Liver (tissue), 9 donors: ENCODE data around the gene PLA2G6. TPM values are rescaled to one million over a fixed set of nuclear protein-coding genes. Genes with fewer than 3 reads are reported as not detected.

Experiments used
- DNase-seq: peaks from one replicate; pipeline ENCODE4 v3.0.0-alpha.2; 2017; ENCODE audit warnings: low spot score
- H3K27ac ChIP-seq, 2 donors: one replicate each; pipeline ENCODE4 v1.7.0; 2013; ENCODE audit warnings: inconsistent platforms in 2 of 2, low read length in 2 of 2, control low read depth in 1 of 2, low read depth in 1 of 2, mild to moderate bottlenecking in 1 of 2
- H3K27me3 ChIP-seq, 4 donors: one replicate each; pipeline versions ENCODE4 v1.6.1 to v1.7.0; 2013; ENCODE audit warnings: low read length in 3 of 4, inconsistent platforms in 1 of 4, mild to moderate bottlenecking in 1 of 4, moderate library complexity in 1 of 4; ENCODE audit not compliant: control insufficient read depth in 4 of 4, insufficient read depth in 4 of 4
- H3K36me3 ChIP-seq, 4 donors: one replicate each; pipeline versions ENCODE4 v1.6.1 to v1.7.0; 2013; ENCODE audit warnings: low read length in 3 of 4, mild to moderate bottlenecking in 3 of 4, low read depth in 1 of 4, moderate library complexity in 1 of 4; ENCODE audit not compliant: control insufficient read depth in 4 of 4, insufficient read depth in 3 of 4
- H3K4me1 ChIP-seq, 4 donors: one replicate each; pipeline versions ENCODE4 v1.6.1 to v1.7.0; 2013; ENCODE audit warnings: low read length in 3 of 4, mild to moderate bottlenecking in 3 of 4, moderate library complexity in 1 of 4; ENCODE audit not compliant: control insufficient read depth in 4 of 4, insufficient read depth in 4 of 4
- H3K4me3 ChIP-seq, 3 donors: one replicate each; pipeline versions ENCODE4 v1.6.1 to v1.7.0; 2013; ENCODE audit warnings: low read length in 3 of 3, control low read depth in 1 of 3, low read depth in 1 of 3, mild to moderate bottlenecking in 1 of 3
- H3K9ac ChIP-seq, 2 donors: one replicate each; pipeline ENCODE4 v1.7.0; 2013; ENCODE audit warnings: low read length in 2 of 2, mild to moderate bottlenecking in 2 of 2, moderate library complexity in 2 of 2, control low read depth in 1 of 2, low read depth in 1 of 2
- H3K9me3 ChIP-seq, 4 donors: one replicate each; pipeline versions ENCODE4 v1.6.1 to v1.7.0; 2013; ENCODE audit warnings: low read length in 3 of 4; ENCODE audit not compliant: control insufficient read depth in 4 of 4
- ATF3 ChIP-seq: IDR thresholded peaks from 2 replicates; pipeline ENCODE4 v1.6.1; 2016; ENCODE audit warnings: antibody characterized with exemption
- EGR1 ChIP-seq, 2 donors: IDR thresholded peaks; 2 replicates each; pipeline ENCODE4 v1.6.1; 2016 to 2018; ENCODE audit warnings: antibody characterized with exemption in 2 of 2, low read depth in 2 of 2
- FOXA1 ChIP-seq: IDR thresholded peaks from 2 replicates; pipeline ENCODE4 v1.6.1; 2016; ENCODE audit warnings: antibody characterized with exemption
- FOXA2 ChIP-seq: IDR thresholded peaks from 2 replicates; pipeline ENCODE4 v1.6.1; 2016; ENCODE audit warnings: antibody characterized with exemption
- GABPA ChIP-seq, 2 donors: IDR thresholded peaks in 1 of 2; conservative IDR thresholded peaks in 1 of 2; 2 replicates each; pipeline ENCODE4 v1.6.1; 2016; ENCODE audit warnings: antibody characterized with exemption in 2 of 2, mild to moderate bottlenecking in 1 of 2, moderate library complexity in 1 of 2
- HNF4A ChIP-seq, 2 donors: conservative IDR thresholded peaks; 2 replicates each; pipeline ENCODE4 v1.6.1; 2016; ENCODE audit warnings: antibody characterized with exemption in 2 of 2, mild to moderate bottlenecking in 2 of 2
- HNF4G ChIP-seq: IDR thresholded peaks from 2 replicates; pipeline ENCODE4 v1.6.1; 2016; ENCODE audit warnings: antibody characterized with exemption
- JUND ChIP-seq, 2 donors: IDR thresholded peaks; 2 replicates each; pipeline ENCODE4 v1.6.1; 2016; ENCODE audit warnings: antibody characterized with exemption in 2 of 2
- RAD21 ChIP-seq, 2 donors: IDR thresholded peaks; 2 replicates each; pipeline ENCODE4 v1.6.1; 2016; ENCODE audit warnings: antibody characterized with exemption in 2 of 2, mild to moderate bottlenecking in 2 of 2
- SP1 ChIP-seq: IDR thresholded peaks from 2 replicates; pipeline ENCODE4 v1.6.1; 2018; ENCODE audit warnings: antibody characterized with exemption, mild to moderate bottlenecking
- TAF1 ChIP-seq: conservative IDR thresholded peaks from 2 replicates; pipeline ENCODE4 v1.6.1; 2016; ENCODE audit warnings: antibody characterized with exemption, mild to moderate bottlenecking
- YY1 ChIP-seq: IDR thresholded peaks from 2 replicates; pipeline ENCODE4 v1.6.1; 2016; ENCODE audit warnings: antibody characterized with exemption, mild to moderate bottlenecking
- WGBS: extraction: QIAGEN DNeasy Blood & Tissue Kit; methylation state at CpG from one replicate; pipeline ENCODE4 v1.1.7; 2013; 5-methylcytosine and 5-hydroxymethylcytosine counted together
- polyA plus RNA-seq, 2 donors: library from polyadenylated mRNA; stranded (reverse) in 1 of 2; unstranded in 1 of 2; fragments of 200-250 nt in 1 of 2; fragments of >200 nt in 1 of 2; fragmentation: Nextera tagmentation in 1 of 2; extraction: Ambion mirVana in 1 of 2; gene quantifications; one replicate each; pipeline versions ENCODE4 v1.2.1 to v1.2.3, GENCODE V29; 2013 to 2015
- total RNA-seq, 2 donors: library from RNA; depleted of rRNA; stranded (reverse); fragments of >200 nt; gene quantifications; one replicate each; pipeline ENCODE4 v1.2.3, GENCODE V29; 2014
- TF ChIP-seq, protein P1 (sequence below): IDR thresholded peaks from 2 replicates; pipeline ENCODE4 v1.6.1; 2016; ENCODE audit warnings: antibody characterized with exemption
- TF ChIP-seq, protein P2 (sequence below): IDR thresholded peaks from 2 replicates; pipeline ENCODE4 v1.6.1; 2016; ENCODE audit warnings: antibody characterized with exemption
- donor health status: healthy.
- donor health status: healthy.
- donor health status: healthy.
- donor health status: healthy.
- donor health status: healthy.

Gene PLA2G6
- total and polyA plus RNA-seq, 4 donors, result 5.7 to 9.0 (median 7.2) TPM

GRCh38 chr22:38136607-38137006 lies 45.0 kb downstream of the PLA2G6 start:
- no peaks in the 10 kb centered on the region for H3K4me1 ChIP-seq
- H3K27ac ChIP-seq, result no peak overlapping the region
- no peak overlapping the region for H3K4me3 ChIP-seq
- H3K9me3 ChIP-seq, result no peaks in the 10 kb centered on the region
- DNase-seq, result no peak
- TF ChIP-seq JUND (IDR thresholded peaks at IDR 0.05) (no peak), HNF4G (no peak), HNF4A (conservative IDR thresholded peaks at IDR 0.05) (no peak), SP1 (no peak), YY1 (no peak), FOXA1 (no peak), TAF1 (no peak), RAD21 (IDR thresholded peaks at IDR 0.05) (no peak), EGR1 (IDR thresholded peaks at IDR 0.05; ENCODE audit: low read depth in 2 of 2) (no peak)
- TF ChIP-seq, protein P1, sequence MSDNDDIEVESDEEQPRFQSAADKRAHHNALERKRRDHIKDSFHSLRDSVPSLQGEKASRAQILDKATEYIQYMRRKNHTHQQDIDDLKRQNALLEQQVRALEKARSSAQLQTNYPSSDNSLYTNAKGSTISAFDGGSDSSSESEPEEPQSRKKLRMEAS, result no peak
- no peak overlapping the region for H3K9ac ChIP-seq
- WGBS, result 100% methylated on average over 1 of the region's 1 CpG
- no peaks in the 10 kb centered on the region for H3K27me3 ChIP-seq
- H3K36me3 ChIP-seq, result peaks cover 0 to 9% (median 7%) of the 10 kb centered on the region in 4 donors

DNA sequence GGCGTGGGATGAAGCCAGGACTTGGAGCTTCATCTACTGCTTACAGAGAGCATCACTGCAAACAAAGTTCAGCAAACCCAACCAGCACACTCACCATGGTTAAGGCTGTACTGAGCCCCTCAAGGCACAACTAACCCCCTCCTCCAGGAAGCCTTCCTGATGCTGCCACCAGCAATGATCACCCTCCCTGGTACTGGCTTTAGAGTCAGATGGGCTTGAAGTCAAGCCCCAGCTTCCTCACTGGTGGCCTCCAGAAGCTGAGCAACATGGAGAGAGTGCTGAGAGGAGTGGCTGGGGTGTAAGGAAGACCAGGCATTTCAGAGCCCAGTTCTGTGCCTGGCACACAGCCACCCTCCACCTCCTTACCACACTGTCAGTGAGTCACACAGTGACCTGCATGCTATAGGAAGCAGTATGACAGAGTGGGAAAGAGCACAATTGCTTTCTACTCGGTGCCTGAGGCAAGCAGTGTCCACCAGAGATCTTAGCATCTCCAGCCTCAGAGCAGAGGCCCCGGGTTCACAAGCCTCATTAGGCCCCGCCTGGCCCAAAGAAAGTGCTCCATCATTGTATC lies 46.4 kb downstream of the PLA2G6 start:
- no peak for DNase-seq
- H3K4me1 ChIP-seq, result no peaks in the 10 kb centered on the region
- no peak overlapping the region for H3K4me3 ChIP-seq
- no peak overlapping the region for H3K27ac ChIP-seq
- no peaks in the 10 kb centered on the region for H3K27me3 ChIP-seq
- no peak overlapping the region for H3K9ac ChIP-seq
- WGBS, result 93% methylated on average over 4 of the region's 4 CpGs
- TF ChIP-seq RAD21 (IDR thresholded peaks at IDR 0.05) (no peak), TAF1 (no peak), SP1 (no peak), GABPA (IDR thresholded peaks at IDR 0.05 in 1 of 2, conservative IDR thresholded peaks at IDR 0.05 in 1 of 2) (no peak), YY1 (no peak), FOXA1 (no peak)
- TF ChIP-seq, protein P1, result no peak
- peaks cover 0 to 9% (median 7%) of the 10 kb centered on the region in 4 donors for H3K36me3 ChIP-seq
- no peaks in the 10 kb centered on the region for H3K9me3 ChIP-seq

GRCh38 chr22:38133331-38133730 lies 48.3 kb downstream of the PLA2G6 start:
- no peak for DNase-seq
- no peaks in the 10 kb centered on the region for H3K27me3 ChIP-seq
- peaks cover 0 to 9% (median 8%) of the 10 kb centered on the region in 4 donors for H3K36me3 ChIP-seq
- H3K9me3 ChIP-seq, result no peaks in the 10 kb centered on the region
- over 99% methylated on average over 4 of the region's 4 CpGs for WGBS
- TF ChIP-seq GABPA (IDR thresholded peaks at IDR 0.05 in 1 of 2, conservative IDR thresholded peaks at IDR 0.05 in 1 of 2), result no peak
- TF ChIP-seq, protein P2, sequence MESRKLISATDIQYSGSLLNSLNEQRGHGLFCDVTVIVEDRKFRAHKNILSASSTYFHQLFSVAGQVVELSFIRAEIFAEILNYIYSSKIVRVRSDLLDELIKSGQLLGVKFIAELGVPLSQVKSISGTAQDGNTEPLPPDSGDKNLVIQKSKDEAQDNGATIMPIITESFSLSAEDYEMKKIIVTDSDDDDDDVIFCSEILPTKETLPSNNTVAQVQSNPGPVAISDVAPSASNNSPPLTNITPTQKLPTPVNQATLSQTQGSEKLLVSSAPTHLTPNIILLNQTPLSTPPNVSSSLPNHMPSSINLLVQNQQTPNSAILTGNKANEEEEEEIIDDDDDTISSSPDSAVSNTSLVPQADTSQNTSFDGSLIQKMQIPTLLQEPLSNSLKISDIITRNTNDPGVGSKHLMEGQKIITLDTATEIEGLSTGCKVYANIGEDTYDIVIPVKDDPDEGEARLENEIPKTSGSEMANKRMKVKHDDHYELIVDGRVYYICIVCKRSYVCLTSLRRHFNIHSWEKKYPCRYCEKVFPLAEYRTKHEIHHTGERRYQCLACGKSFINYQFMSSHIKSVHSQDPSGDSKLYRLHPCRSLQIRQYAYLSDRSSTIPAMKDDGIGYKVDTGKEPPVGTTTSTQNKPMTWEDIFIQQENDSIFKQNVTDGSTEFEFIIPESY, result no peak
- no peak for TF ChIP-seq ATF3
- no peak for TF ChIP-seq FOXA1
- no peak for TF ChIP-seq FOXA2
- no peaks in the 10 kb centered on the region for H3K4me1 ChIP-seq
- no peak overlapping the region for H3K9ac ChIP-seq
- no peak overlapping the region for H3K4me3 ChIP-seq
- no peak overlapping the region for H3K27ac ChIP-seq
